ENCODE data around the gene AMDHD2.
A peak's percentile ranks its signal among the peaks of the same experiment; 100 is the strongest.
"Not testable (repeated sequence)": the region's sequence is repeated elsewhere in the genome, so short reads cannot be mapped to it uniquely, and the experiment has no call there.

Gene AMDHD2

GRCh38 chr16:2533912-2534311 lies 13.7 kb downstream of the AMDHD2 start:
- no peak for DNase-seq (ENCODE audit: low read depth in 2 of 2)

GRCh38 chr16:2534335-2534734 lies 14.2 kb downstream of the AMDHD2 start:
- DNase-seq (ENCODE audit: low read depth in 2 of 2), result not testable (repeated sequence)

- DNase-seq (ENCODE audit: low read depth in 2 of 2), result no peak
Observed at GRCh38 chr16:2535625-2536013, 15.4 kb downstream of the AMDHD2 start.

- peak; percentile 92 to 95 for DNase-seq (ENCODE audit: low read depth in 2 of 2)
Observed at GRCh38 chr16:2537451-2538379, 17.5 kb downstream of the AMDHD2 start, which contains the start of gene PDPK1. PDPK1 (plus strand) TSS chr16:2538021; CDS start chr16:2538113, 92 bp downstream.

- DNase-seq (ENCODE audit: low read depth in 2 of 2), result not testable (repeated sequence)
Observed at GRCh38 chr16:2539192-2539844, 19.1 kb downstream of the AMDHD2 start.

GRCh38 chr16:2539845-2540458 lies 19.8 kb downstream of the AMDHD2 start:
- DNase-seq (ENCODE audit: low read depth in 2 of 2), result not testable (repeated sequence)

GRCh38 chr16:2540912-2541311 lies 20.7 kb downstream of the AMDHD2 start:
- DNase-seq (ENCODE audit: low read depth in 2 of 2), result not testable (repeated sequence)

- DNase-seq (ENCODE audit: low read depth in 2 of 2), result not testable (repeated sequence)
Observed at GRCh38 chr16:2541409-2541808, 21.2 kb downstream of the AMDHD2 start.

- not testable (repeated sequence) for DNase-seq (ENCODE audit: low read depth in 2 of 2)
Observed at GRCh38 chr16:2543771-2544170, 23.6 kb downstream of the AMDHD2 start.

GRCh38 chr16:2550283-2550878 lies 30.2 kb downstream of the AMDHD2 start:
- DNase-seq (ENCODE audit: low read depth in 2 of 2), result not testable (repeated sequence)

GRCh38 chr16:2551420-2551889 lies 31.3 kb downstream of the AMDHD2 start:
- DNase-seq (ENCODE audit: low read depth in 2 of 2), result not testable (repeated sequence)

- DNase-seq (ENCODE audit: low read depth in 2 of 2), result not testable (repeated sequence)
Observed at GRCh38 chr16:2554709-2555425, 34.7 kb downstream of the AMDHD2 start.

- DNase-seq (ENCODE audit: low read depth in 2 of 2), result not testable (repeated sequence)
Observed at GRCh38 chr16:2557150-2557549, 37.0 kb downstream of the AMDHD2 start.

- DNase-seq (ENCODE audit: low read depth in 2 of 2), result not testable (repeated sequence)
Observed at GRCh38 chr16:2560131-2560797, 40.1 kb downstream of the AMDHD2 start.

- peak; percentile 24 to 45 for DNase-seq (ENCODE audit: low read depth in 2 of 2)
Observed at GRCh38 chr16:2560798-2561133, 40.6 kb downstream of the AMDHD2 start.

GRCh38 chr16:2567506-2567905 lies 47.3 kb downstream of the AMDHD2 start:
- DNase-seq (ENCODE audit: low read depth in 2 of 2), result not testable (repeated sequence)

- not testable (repeated sequence) for DNase-seq (ENCODE audit: low read depth in 2 of 2)
Observed at GRCh38 chr16:2568573-2568972, 48.4 kb downstream of the AMDHD2 start.

GRCh38 chr16:2572704-2573103 lies 52.5 kb downstream of the AMDHD2 start:
- not testable (repeated sequence) for DNase-seq (ENCODE audit: low read depth in 2 of 2)

- not testable (repeated sequence) for DNase-seq (ENCODE audit: low read depth in 2 of 2)
Observed at GRCh38 chr16:2575839-2576238, 55.7 kb downstream of the AMDHD2 start.

GRCh38 chr16:2577044-2577443 lies 56.9 kb downstream of the AMDHD2 start:
- DNase-seq (ENCODE audit: low read depth in 2 of 2), result not testable (repeated sequence)

Measured in stimulated activated CD8-positive, alpha-beta memory T cell treated with anti-CD3 and anti-CD28 coated beads, Interleukin-15, amount 100 ng/mL, for 48 hours (primary cell).